ENCODE measurements around the gene MIA2. TPM values are rescaled to one million over a fixed set of nuclear protein-coding genes. Genes with fewer than 3 reads are reported as not detected.
A peak's percentile ranks its signal among the peaks of the same experiment; 100 is the strongest.

The MIA2 gene
- total RNA-seq, 1 experiment from 2014 or later: 15.0 TPM

- H3K27ac Mint-ChIP-seq: peak overlapping the region in 1 of 3 experiments; percentile 24; a peak in 1 of 7 replicates
- DNase-seq: no peak
- no peak overlapping the region for H3K4me3 Mint-ChIP-seq
- no peak overlapping the region for H2BK20ac ChIP-seq (ENCODE audit: low read depth, low read length, poor library complexity, severe bottlenecking)
- no peak overlapping the region for H4K5ac ChIP-seq (ENCODE audit: insufficient read length, low read depth, low read length)
- H3K18ac ChIP-seq (ENCODE audit: insufficient read length, low read depth, low read length): no peak overlapping the region
- no peak overlapping the region for H2BK12ac ChIP-seq (ENCODE audit: insufficient read length, low read depth, low read length)
- H3K36me3 Mint-ChIP-seq (ENCODE audit: insufficient read depth in 1 of 3, low read depth in 3 of 3): peaks cover 0 to 4% (median 0%) of the 10 kb centered on the region in 3 experiments; a peak in 2 of 7 replicates
- H3K27me3 ChIP-seq (ENCODE audit: insufficient read depth, low read length): no peaks in the 10 kb centered on the region
- no peaks in the 10 kb centered on the region for H3K9me3 Mint-ChIP-seq
- no peaks in the 10 kb centered on the region for H3K79me1 ChIP-seq (ENCODE audit: insufficient read depth, low read depth, low read length, poor library complexity, severe bottlenecking)
- no peak overlapping the region for H3K9ac ChIP-seq (ENCODE audit: extremely low read depth, insufficient read length, low read length)
- no peak overlapping the region for H3K23ac ChIP-seq (ENCODE audit: insufficient read length, low read depth, low read length)
- no peak overlapping the region for H2BK15ac ChIP-seq (ENCODE audit: low read depth, low read length)
- no peaks in the 10 kb centered on the region for H3K23me2 ChIP-seq (ENCODE audit: insufficient read length, low read depth, low read length, poor library complexity, severe bottlenecking)
- H4K8ac ChIP-seq (replicated peaks; ENCODE audit: insufficient read length, low read depth, low read length): no peak overlapping the region
- WGBS (ENCODE audit: extremely low coverage, insufficient read length, low lambda C conversion rate): no CpG with 5 or more reads among the region's 1 CpG
- H3K14ac ChIP-seq (ENCODE audit: insufficient read depth, low read length): no peak overlapping the region
- no peak overlapping the region for H4K91ac ChIP-seq (ENCODE audit: insufficient read length, low read depth, low read length)
- H3K27me3 Mint-ChIP-seq (ENCODE audit: low read depth): no peaks in the 10 kb centered on the region; the same call in 1 of the 2 replicates
- H2BK5ac ChIP-seq (ENCODE audit: insufficient read length, low read length): no peak overlapping the region
- H4K20me1 ChIP-seq (ENCODE audit: control insufficient read depth, insufficient read depth, insufficient read length): no peaks in the 10 kb centered on the region
- H3K56ac ChIP-seq (ENCODE audit: insufficient read length, low read depth, low read length): no peak overlapping the region
- H2AFZ ChIP-seq (ENCODE audit: low read length): no peak overlapping the region
- H3K79me2 ChIP-seq (ENCODE audit: insufficient read depth, low read length): no peaks in the 10 kb centered on the region
- H3T11ph ChIP-seq (ENCODE audit: low read length): no peak overlapping the region
- no peak overlapping the region for H3K27ac ChIP-seq (ENCODE audit: insufficient read length, low read depth, low read length)
- no peak overlapping the region for H3K4ac ChIP-seq (ENCODE audit: low read depth, low read length)
- no peak overlapping the region for H3K4me2 ChIP-seq (ENCODE audit: insufficient read depth, insufficient read length, low read length)
- TF ChIP-seq CTCF (conservative IDR thresholded peaks at IDR 0.05): no peak
- no peaks in the 10 kb centered on the region; the same call in 1 of the 2 replicates for H3K4me1 ChIP-seq (ENCODE audit: insufficient read depth, low read length)
- H3K9me3 ChIP-seq (ENCODE audit: control insufficient read depth, low read depth, low read length): no peaks in the 10 kb centered on the region
- H2BK120ac ChIP-seq (ENCODE audit: low read depth, low read length, poor library complexity, severe bottlenecking): no peak overlapping the region
- H2AK5ac ChIP-seq (ENCODE audit: insufficient read length, low read length): no peak overlapping the region
- peaks cover 7 to 9% of the 10 kb centered on the region in 2 experiments for H3K4me1 Mint-ChIP-seq
These were observed 109.1 kb downstream of the MIA2 start for GRCh38 chr14:39342768-39343167.
